H1 (cell line): ENCODE measurements around the gene SNX25. TPM values are rescaled to one million over a fixed set of nuclear protein-coding genes. Genes with fewer than 3 reads are reported as not detected.

Experiments
- CTCF ChIA-PET: fragments of 300-600 bp; sonication (Branson Sonifier 250); formaldehyde crosslinking; loops from one replicate; lab custom pipeline; 2021; ENCODE audit not compliant: partially characterized antibody; lab: Charles Lee
- POLR2A ChIA-PET: fragments of 300-600 bp; sonication (Branson Sonifier 250); formaldehyde crosslinking; loops from one replicate; lab custom pipeline; 2021; ENCODE audit warnings: inconsistent platforms; ENCODE audit not compliant: partially characterized antibody; lab: Charles Lee
- DNase-seq, 2 experiments: peaks; one replicate each; pipeline versions ENCODE4 v3.0.0 to v3.0.0-alpha.2; 2010 to 2022; ENCODE audit warnings: low spot score in 2 of 2, low read depth in 1 of 2, mixed read lengths in 1 of 2
- FAIRE-seq: peaks from 2 replicates; lab custom pipeline; 2011; peaks lifted over from hg19 to GRCh38; lab: Jason Lieb, UNC
- H2AFZ ChIP-seq: 2 replicates; pipeline ENCODE4 v1.8.1; 2012; ENCODE audit warnings: low read length, inconsistent platforms
- H2AK5ac ChIP-seq: 2 replicates; pipeline ENCODE4 v1.6.1; 2013; ENCODE audit warnings: low read depth, low read length
- H2BK120ac ChIP-seq: replicated peaks from 2 replicates; pipeline ENCODE3; 2013; ENCODE audit warnings: low read depth, low read length, inconsistent platforms
- H2BK12ac ChIP-seq: 2 replicates; pipeline ENCODE4 v1.6.1; 2013; ENCODE audit warnings: low read depth, low read length
- H2BK15ac ChIP-seq: 2 replicates; pipeline ENCODE4 v1.6.1; 2013; ENCODE audit warnings: low read length
- H2BK20ac ChIP-seq: 2 replicates; pipeline ENCODE4 v1.6.1; 2013; ENCODE audit warnings: low read length
- H2BK5ac ChIP-seq: 2 replicates; pipeline ENCODE4 v1.6.1; 2013; ENCODE audit warnings: low read depth, low read length
- H3K14ac ChIP-seq: 2 replicates; pipeline ENCODE4 v1.6.1; 2013; ENCODE audit warnings: inconsistent platforms; ENCODE audit not compliant: insufficient read length
- H3K18ac ChIP-seq: 2 replicates; pipeline ENCODE4 v1.6.1; 2013; ENCODE audit warnings: low read length; ENCODE audit errors: extremely low read depth
- H3K23ac ChIP-seq: 2 replicates; pipeline ENCODE4 v1.6.1; 2013; ENCODE audit warnings: inconsistent platforms; ENCODE audit not compliant: insufficient read length
- H3K23me2 ChIP-seq: 2 replicates; pipeline ENCODE4 v1.6.1; 2013; ENCODE audit warnings: low read depth, low read length
- H3K27ac ChIP-seq: 2 replicates; pipeline ENCODE4 v1.6.1; 2011; ENCODE audit warnings: low read depth, low read length, inconsistent platforms
- H3K27me3 ChIP-seq, 4 experiments: replicated peaks in 1 of 4; 1 replicate in 1 of 4; 2 replicates in 3 of 4; pipeline versions ENCODE4 v1.6.1 to v1.8.1; 2011 to 2013; ENCODE audit warnings: low read length in 3 of 4, mild to moderate bottlenecking in 3 of 4, inconsistent platforms in 2 of 4, mixed read lengths in 2 of 4, moderate library complexity in 1 of 4; ENCODE audit not compliant: control insufficient read depth in 3 of 4, insufficient read depth in 3 of 4; ENCODE audit errors: extremely low read depth in 1 of 4
- H3K36me3 ChIP-seq, 4 experiments: 2 replicates each; pipeline versions ENCODE4 v1.6.1 to v1.8.1; 2011 to 2013; ENCODE audit warnings: mild to moderate bottlenecking in 4 of 4, low read length in 3 of 4, moderate library complexity in 2 of 4, control low read depth in 1 of 4, inconsistent platforms in 1 of 4; ENCODE audit not compliant: insufficient read depth in 4 of 4, control insufficient read depth in 2 of 4
- H3K4ac ChIP-seq: replicated peaks from 2 replicates; pipeline ENCODE3; 2013; ENCODE audit warnings: low read length, low read depth, mixed read lengths, inconsistent platforms; ENCODE audit not compliant: insufficient read length
- H3K4me1 ChIP-seq, 4 experiments: replicated peaks in 1 of 4; 1 replicate in 1 of 4; 2 replicates in 3 of 4; pipeline versions ENCODE4 v1.6.1 to v1.8.1; 2011 to 2013; ENCODE audit warnings: low read length in 3 of 4, inconsistent platforms in 2 of 4, mixed read lengths in 1 of 4; ENCODE audit not compliant: insufficient read depth in 4 of 4, control insufficient read depth in 3 of 4
- H3K4me2 ChIP-seq, 2 experiments: 2 replicates each; pipeline versions ENCODE4 v1.6.1 to v1.8.1; 2011 to 2013; ENCODE audit warnings: low read depth in 2 of 2, low read length in 2 of 2, control low read depth in 1 of 2, inconsistent platforms in 1 of 2, mild to moderate bottlenecking in 1 of 2; ENCODE audit not compliant: insufficient read depth in 1 of 2
- H3K4me3 ChIP-seq, 4 experiments: fragments of 200-600, 300-600 bp in 1 of 4; sonication (generic), shearing (Covaris generic), sonication (Bioruptor Twin) in 1 of 4; 2 replicates each; pipeline versions ENCODE4 v1.5.1 to v1.8.1; 2011 to 2016; ENCODE audit warnings: low read length in 4 of 4, low read depth in 3 of 4, control low read depth in 2 of 4, inconsistent platforms in 2 of 4, mild to moderate bottlenecking in 2 of 4, mixed read lengths in 1 of 4, moderate library complexity in 1 of 4; ENCODE audit not compliant: insufficient read depth in 2 of 4; ENCODE audit errors: extremely low read depth in 1 of 4
- H3K56ac ChIP-seq: replicated peaks from 2 replicates; pipeline ENCODE3; 2013; ENCODE audit warnings: low read depth, mild to moderate bottlenecking, mixed read lengths, low read length, inconsistent platforms; ENCODE audit not compliant: insufficient read length
- H3K79me1 ChIP-seq: 2 replicates; pipeline ENCODE4 v1.6.1; 2013; ENCODE audit warnings: low read depth, low read length, control low read depth
- H3K79me2 ChIP-seq, 2 experiments: 2 replicates each; pipeline versions ENCODE4 v1.6.1 to v1.8.1; 2012 to 2013; ENCODE audit warnings: low read length in 2 of 2, mild to moderate bottlenecking in 2 of 2, inconsistent platforms in 1 of 2; ENCODE audit not compliant: insufficient read depth in 2 of 2, control insufficient read depth in 1 of 2
- H3K9ac ChIP-seq, 4 experiments: replicated peaks in 1 of 4; 1 replicate in 1 of 4; 2 replicates in 3 of 4; pipeline versions ENCODE4 v1.6.1 to v1.8.1; 2011 to 2013; ENCODE audit warnings: low read depth in 3 of 4, low read length in 3 of 4, control low read depth in 2 of 4, mild to moderate bottlenecking in 2 of 4, moderate library complexity in 2 of 4, inconsistent platforms in 1 of 4; ENCODE audit errors: extremely low read depth in 1 of 4
- H3K9me3 ChIP-seq, 2 experiments: 2 replicates each; pipeline versions ENCODE4 v1.6.1 to v1.8.1; 2012 to 2013; ENCODE audit warnings: mild to moderate bottlenecking in 2 of 2, moderate library complexity in 2 of 2, control low read depth in 1 of 2, inconsistent platforms in 1 of 2, low read depth in 1 of 2, low read length in 1 of 2, mixed read lengths in 1 of 2; ENCODE audit not compliant: insufficient read depth in 2 of 2
- H4K20me1 ChIP-seq, 2 experiments: replicated peaks in 1 of 2; 2 replicates each; pipeline versions ENCODE3 to v1.8.1; 2011 to 2013; ENCODE audit warnings: inconsistent platforms in 2 of 2, low read length in 2 of 2, mild to moderate bottlenecking in 1 of 2; ENCODE audit not compliant: insufficient read depth in 2 of 2, control insufficient read depth in 1 of 2
- H4K5ac ChIP-seq: 2 replicates; pipeline ENCODE4 v1.6.1; 2013; ENCODE audit warnings: low read length, low read depth, mixed read lengths, inconsistent platforms; ENCODE audit not compliant: insufficient read length
- H4K8ac ChIP-seq: 2 replicates; pipeline ENCODE4 v1.8.0; 2013; ENCODE audit warnings: mild to moderate bottlenecking, moderate library complexity, low read length, inconsistent platforms; ENCODE audit not compliant: insufficient read depth; ENCODE audit errors: extremely low read depth
- H4K91ac ChIP-seq: replicated peaks from 2 replicates; pipeline ENCODE3; 2013; ENCODE audit warnings: low read length, mixed read lengths, inconsistent platforms; ENCODE audit not compliant: insufficient read length
- ATF2 ChIP-seq: IDR thresholded peaks from 2 replicates; pipeline ENCODE4 v1.6.1; 2012; ENCODE audit warnings: low read length, inconsistent platforms
- GTF2F1 ChIP-seq: IDR thresholded peaks from 2 replicates; pipeline ENCODE4 v1.6.1; 2012; ENCODE audit warnings: low read depth, low read length, improper control_type of control experiment, borderline replicate concordance
- KDM5A ChIP-seq: fragments of 200-600 bp; IDR thresholded peaks from 2 replicates; pipeline ENCODE4 v1.7.1; 2012; ENCODE audit warnings: mild to moderate bottlenecking, low read length, inconsistent platforms, mixed read lengths
- MAFK ChIP-seq: IDR thresholded peaks from 2 replicates; pipeline ENCODE4 v1.6.1; 2012; ENCODE audit warnings: low read depth, mild to moderate bottlenecking, improper control_type of control experiment, low read length
- NRF1 ChIP-seq: IDR thresholded peaks from 2 replicates; pipeline ENCODE4 v1.6.1; 2011; ENCODE audit warnings: mild to moderate bottlenecking, low read depth, low read length, improper control_type of control experiment
- SP4 ChIP-seq: IDR thresholded peaks from 2 replicates; pipeline ENCODE4 v1.6.1; 2012; ENCODE audit warnings: low read length, inconsistent platforms
- WGBS, 2 experiments: shearing (Covaris generic) in 1 of 2; methylation state at CpG; one replicate each; pipeline versions ENCODE4 v1.1.6 to v1.1.7; 2013 to 2015; ENCODE audit warnings: low lambda C conversion rate in 2 of 2, mixed read lengths in 2 of 2, inconsistent platforms in 1 of 2, low coverage in 1 of 2, missing lambda C conversion rate in 1 of 2; ENCODE audit not compliant: insufficient replicate concordance in 2 of 2, insufficient coverage in 1 of 2, insufficient read length in 1 of 2; ENCODE audit errors: extremely low coverage in 1 of 2, missing lambda C conversion rate in 1 of 2; 5-methylcytosine and 5-hydroxymethylcytosine counted together
- polyA plus RNA-seq, 7 experiments: library from polyadenylated mRNA; depleted of rRNA in 3 of 7; stranded (reverse) in 5 of 7; unstranded in 2 of 7; fragments of >200 nt in 5 of 7; fragments of 200-250 nt in 2 of 7; gene quantifications; 1 replicate in 5 of 7; 2 replicates in 1 of 7; 4 replicates in 1 of 7; pipeline versions ENCODE4 v1.2.1 to v1.2.3, GENCODE V29; 2011 to 2013; ENCODE audit warnings: missing spikeins in 2 of 7, mixed read lengths in 2 of 7
- total RNA-seq: library from RNA; stranded (reverse); fragmentation: NEBNext Ultra II Directional; extraction: Animal tissue kit (Norgen Biotek cat#: 25700); gene quantifications from 2 replicates; pipeline ENCODE4 v1.2.1, GENCODE V29; 2021

The SNX25 gene
- total and polyA plus RNA-seq, 2 of the 8 experiments (the other 6 are each of a cell fraction or from before 2014, with no cell fraction given) = 5.4 to 19.9 TPM

GRCh38 chr4:185205697-185206342 is 3.6 kb upstream of the SNX25 start:
- Histone ChIP-seq H2AK5ac (no peak overlapping the region), H2BK5ac (no peak overlapping the region), H3K27ac (no peak overlapping the region), H3K79me2 (peaks cover 0 to 11% of the 10 kb centered on the region in 2 experiments; a peak in 1 of 4 replicates), H3K23ac (no peak overlapping the region), H3K18ac (no peak overlapping the region), H2BK120ac (no peak overlapping the region), H4K91ac (no peak overlapping the region), H3K9ac (no peak overlapping the region), H3K4me3 (no peak overlapping the region), H3K23me2 (peaks cover 10% of the 10 kb centered on the region), H3K4me1 (peaks cover 0 to 10% (median 6%) of the 10 kb centered on the region in 4 experiments; a peak in 4 of 7 replicates), H2BK20ac (no peak overlapping the region), H3K4ac (no peak overlapping the region), H2BK15ac (no peak overlapping the region), H4K8ac (no peak overlapping the region), H3K79me1 (no peaks in the 10 kb centered on the region), H3K14ac (no peak overlapping the region), H2BK12ac (no peak overlapping the region), H3K56ac (no peak overlapping the region), H3K27me3 (peaks cover 0 to 3% (median 0%) of the 10 kb centered on the region in 4 experiments; a peak in 2 of 7 replicates), H3K36me3 (no peaks in the 10 kb centered on the region), H3K4me2 (no peak overlapping the region), H4K5ac (no peak overlapping the region), H4K20me1 (no peaks in the 10 kb centered on the region), H3K9me3 (no peaks in the 10 kb centered on the region), H2AFZ (no peak overlapping the region)
- CTCF ChIA-PET = interaction anchor here (0.6 kb wide), 1 partner anchor 473 kb away, joined by 3 read pairs; no protein-coding TSS in a partner anchor
- no peak for DNase-seq
- 92% methylated on average over 8 of the region's 8 CpGs; no CpG with 5 or more reads in 1 of the 2 experiments for WGBS, 2 experiments
- POLR2A ChIA-PET = interaction anchor here (2.0 kb wide), 1 partner anchor 22 kb away, joined by 5 read pairs; no protein-coding TSS in a partner anchor
- no peak for FAIRE-seq
- TF ChIP-seq KDM5A = no peak
- TF ChIP-seq GTF2F1 = no peak
- no peak for TF ChIP-seq SP4
- no peak for TF ChIP-seq NRF1
- TF ChIP-seq ATF2 = no peak
- TF ChIP-seq MAFK = no peak
